Endodermal cell (in vitro differentiated cells): ENCODE measurements around the gene LETMD1. TPM values are rescaled to one million over a fixed set of nuclear protein-coding genes. Genes with fewer than 3 reads are reported as not detected.

Source experiments
- DNase-seq: peaks from one replicate; pipeline ENCODE4 v3.0.0-alpha.2; 2017
- H3K27ac ChIP-seq: 2 replicates; pipeline ENCODE4 v1.5.1; 2013; ENCODE audit warnings: mild to moderate bottlenecking, low read depth, low read length, moderate library complexity
- H3K27me3 ChIP-seq: 2 replicates; pipeline ENCODE4 v1.6.1; 2013; ENCODE audit warnings: mild to moderate bottlenecking, low read length, moderate library complexity; ENCODE audit not compliant: insufficient read depth, control insufficient read depth, poor library complexity, severe bottlenecking
- H3K36me3 ChIP-seq: 2 replicates; pipeline ENCODE4 v1.7.0; 2013; ENCODE audit warnings: mild to moderate bottlenecking, low read length, moderate library complexity; ENCODE audit not compliant: control insufficient read depth, insufficient read depth
- H3K4me1 ChIP-seq: one replicate; pipeline ENCODE4 v1.7.0; 2013; ENCODE audit warnings: low read length; ENCODE audit not compliant: control insufficient read depth, insufficient read depth
- H3K4me3 ChIP-seq: 2 replicates; pipeline ENCODE4 v1.5.1; 2013; ENCODE audit warnings: mild to moderate bottlenecking, low read length, moderate library complexity
- H3K9ac ChIP-seq: 2 replicates; pipeline ENCODE4 v1.6.1; 2013; ENCODE audit warnings: mild to moderate bottlenecking, low read length, moderate library complexity; ENCODE audit not compliant: poor library complexity, severe bottlenecking; ENCODE audit errors: extremely low read depth
- H3K9me3 ChIP-seq: 2 replicates; pipeline ENCODE4 v1.6.1; 2013; ENCODE audit warnings: mild to moderate bottlenecking, low read length, moderate library complexity; ENCODE audit not compliant: control insufficient read depth
- H3K27ac Mint-ChIP-seq: 2 replicates; pipeline ENCODE4 v1.8.0; 2020; ENCODE audit warnings: mixed read lengths
- H3K27me3 Mint-ChIP-seq: 2 replicates; pipeline ENCODE4 v1.8.0; 2021; ENCODE audit warnings: mild to moderate bottlenecking, mixed read lengths; ENCODE audit not compliant: insufficient read depth
- H3K36me3 Mint-ChIP-seq: 2 replicates; pipeline ENCODE4 v1.8.0; 2020; ENCODE audit warnings: low read depth, mixed read lengths
- H3K4me1 Mint-ChIP-seq: 2 replicates; pipeline ENCODE4 v1.8.0; 2020; ENCODE audit warnings: mixed read lengths
- H3K4me3 Mint-ChIP-seq: 2 replicates; pipeline ENCODE4 v1.8.0; 2020; ENCODE audit warnings: mild to moderate bottlenecking, moderate library complexity, mixed read lengths
- H3K9me3 Mint-ChIP-seq: 2 replicates; pipeline ENCODE4 v1.8.0; 2020; ENCODE audit warnings: mild to moderate bottlenecking, mixed read lengths
- WGBS, 2 experiments: methylation state at CpG; one replicate each; pipeline versions ENCODE4 v1.1.5 to v1.1.7; 2013; ENCODE audit warnings: missing lambda C conversion rate in 2 of 2, mixed read lengths in 1 of 2; ENCODE audit not compliant: insufficient coverage in 1 of 2, insufficient read length in 1 of 2; 5-methylcytosine and 5-hydroxymethylcytosine counted together
- total RNA-seq, 2 donors: library from RNA; stranded (reverse); fragmentation: NEBNext Ultra II Directional in 1 of 2; extraction: Animal tissue kit (Norgen Biotek cat#: 25700) in 1 of 2; gene quantifications; 2 replicates in 1 of 2; 3 replicates in 1 of 2; pipeline ENCODE4 v1.2.1, GENCODE V29; 2021
- TF ChIP-seq, protein P1 (sequence below): fragments of 200-600 bp; sonication (generic); conservative IDR thresholded peaks from 2 replicates; pipeline ENCODE4 v1.5.0; 2021; ENCODE audit warnings: antibody characterized with exemption, mild to moderate bottlenecking

LETMD1 gene
- total RNA-seq, 2 donors from 2014 or later: 34.8 to 40.2 TPM

GRCh38 chr12:51020448-51021182 is 27.5 kb upstream of the LETMD1 start:
- Mint-ChIP-seq H3K4me3 (no peak overlapping the region), H3K9me3 (no peaks in the 10 kb centered on the region), H3K27ac (no peak overlapping the region), H3K27me3 (no peaks in the 10 kb centered on the region), H3K36me3 (peaks cover 2% of the 10 kb centered on the region), H3K4me1 (peaks cover 15% of the 10 kb centered on the region)
- TF ChIP-seq, protein P1, sequence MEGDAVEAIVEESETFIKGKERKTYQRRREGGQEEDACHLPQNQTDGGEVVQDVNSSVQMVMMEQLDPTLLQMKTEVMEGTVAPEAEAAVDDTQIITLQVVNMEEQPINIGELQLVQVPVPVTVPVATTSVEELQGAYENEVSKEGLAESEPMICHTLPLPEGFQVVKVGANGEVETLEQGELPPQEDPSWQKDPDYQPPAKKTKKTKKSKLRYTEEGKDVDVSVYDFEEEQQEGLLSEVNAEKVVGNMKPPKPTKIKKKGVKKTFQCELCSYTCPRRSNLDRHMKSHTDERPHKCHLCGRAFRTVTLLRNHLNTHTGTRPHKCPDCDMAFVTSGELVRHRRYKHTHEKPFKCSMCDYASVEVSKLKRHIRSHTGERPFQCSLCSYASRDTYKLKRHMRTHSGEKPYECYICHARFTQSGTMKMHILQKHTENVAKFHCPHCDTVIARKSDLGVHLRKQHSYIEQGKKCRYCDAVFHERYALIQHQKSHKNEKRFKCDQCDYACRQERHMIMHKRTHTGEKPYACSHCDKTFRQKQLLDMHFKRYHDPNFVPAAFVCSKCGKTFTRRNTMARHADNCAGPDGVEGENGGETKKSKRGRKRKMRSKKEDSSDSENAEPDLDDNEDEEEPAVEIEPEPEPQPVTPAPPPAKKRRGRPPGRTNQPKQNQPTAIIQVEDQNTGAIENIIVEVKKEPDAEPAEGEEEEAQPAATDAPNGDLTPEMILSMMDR: no peak
- H3K9me3 ChIP-seq: no peaks in the 10 kb centered on the region
- no peaks in the 10 kb centered on the region for H3K27me3 ChIP-seq
- H3K27ac ChIP-seq: no peak overlapping the region
- H3K4me3 ChIP-seq: no peak overlapping the region
- no peak for DNase-seq
- WGBS, 2 experiments: 92 to 96% methylated on average over 5 to 7 of the region's 7 CpGs
- no peaks in the 10 kb centered on the region for H3K36me3 ChIP-seq
- no peaks in the 10 kb centered on the region for H3K4me1 ChIP-seq
- no peak overlapping the region for H3K9ac ChIP-seq

GRCh38 chr12:51021694-51022093 is 26.4 kb upstream of the LETMD1 start:
- Mint-ChIP-seq H3K9me3 (no peaks in the 10 kb centered on the region), H3K27ac (no peak overlapping the region), H3K36me3 (peaks cover 1% of the 10 kb centered on the region), H3K27me3 (no peaks in the 10 kb centered on the region), H3K4me1 (peaks cover 15% of the 10 kb centered on the region), H3K4me3 (no peak overlapping the region)
- Histone ChIP-seq H3K27ac (no peak overlapping the region), H3K9me3 (no peaks in the 10 kb centered on the region), H3K9ac (no peak overlapping the region), H3K36me3 (no peaks in the 10 kb centered on the region), H3K4me3 (no peak overlapping the region), H3K27me3 (no peaks in the 10 kb centered on the region), H3K4me1 (no peaks in the 10 kb centered on the region)
- WGBS, 2 experiments: 88% methylated on average over 1 of the region's 1 CpG; no CpG with 5 or more reads in 1 of the 2 experiments
- TF ChIP-seq, protein P1: no peak
- no peak for DNase-seq

- H3K27me3 Mint-ChIP-seq: no peaks in the 10 kb centered on the region
- TF ChIP-seq, protein P1: no peak
- Histone ChIP-seq H3K36me3 (no peaks in the 10 kb centered on the region), H3K9me3 (no peaks in the 10 kb centered on the region), H3K27me3 (no peaks in the 10 kb centered on the region), H3K9ac (no peak overlapping the region), H3K4me1 (no peaks in the 10 kb centered on the region), H3K27ac (no peak overlapping the region), H3K4me3 (peak overlapping the region; percentile 99)
- peaks cover 26% of the 10 kb centered on the region for H3K4me1 Mint-ChIP-seq
- WGBS, 2 experiments: 92 to 100% methylated on average over 3 to 4 of the region's 4 CpGs
- peak overlapping the region; percentile 93 for H3K27ac Mint-ChIP-seq
- H3K9me3 Mint-ChIP-seq: no peaks in the 10 kb centered on the region
- DNase-seq: no peak
- no peaks in the 10 kb centered on the region for H3K36me3 Mint-ChIP-seq
- peak overlapping the region; percentile 71 for H3K4me3 Mint-ChIP-seq
Measured at GRCh38 chr12:51023625-51024382, 24.3 kb upstream of the LETMD1 start.
